Rectal smooth muscle tissue (tissue), 1 donor: ENCODE data around the gene BUD13.
"Not testable (repeated sequence)": the region's sequence is repeated elsewhere in the genome, so short reads cannot be mapped to it uniquely, and the experiment has no call there.

ENCODE experiments used
- H3K27ac ChIP-seq: one replicate; pipeline ENCODE4 v1.7.0; 2013; ENCODE audit warnings: low read depth, low read length, inconsistent platforms
- H3K27me3 ChIP-seq: one replicate; pipeline ENCODE4 v1.7.0; 2013; ENCODE audit warnings: low read length; ENCODE audit not compliant: control insufficient read depth, insufficient read depth
- H3K36me3 ChIP-seq: one replicate; pipeline ENCODE4 v1.7.0; 2013; ENCODE audit warnings: low read length; ENCODE audit not compliant: control insufficient read depth, insufficient read depth
- H3K4me1 ChIP-seq: one replicate; pipeline ENCODE4 v1.7.0; 2013; ENCODE audit warnings: low read length; ENCODE audit not compliant: control insufficient read depth, insufficient read depth
- H3K4me3 ChIP-seq: one replicate; pipeline ENCODE4 v1.7.0; 2013; ENCODE audit warnings: low read length
- H3K9ac ChIP-seq: one replicate; pipeline ENCODE4 v1.7.0; 2013; ENCODE audit warnings: low read length

The BUD13 gene

GRCh38 chr11:116775975-116776374 lies 3.2 kb upstream of the BUD13 start:
- Histone ChIP-seq H3K27me3 (no peaks in the 10 kb centered on the region), H3K27ac (no peak overlapping the region), H3K4me1 (peaks cover 11% of the 10 kb centered on the region), H3K4me3 (no peak overlapping the region), H3K36me3 (peaks cover 15% of the 10 kb centered on the region), H3K9ac (no peak overlapping the region)

- Histone ChIP-seq H3K4me3 (no peak overlapping the region), H3K4me1 (peaks cover 11% of the 10 kb centered on the region), H3K27me3 (no peaks in the 10 kb centered on the region), H3K9ac (no peak overlapping the region), H3K27ac (no peak overlapping the region), H3K36me3 (peaks cover 8% of the 10 kb centered on the region)
Measured at GRCh38 chr11:116774661-116775060, 1.9 kb upstream of the BUD13 start.

GRCh38 chr11:116773203-116774097 lies 663 bp upstream of the BUD13 start:
- peak overlapping the region; percentile 67 for H3K9ac ChIP-seq
- no peaks in the 10 kb centered on the region for H3K27me3 ChIP-seq
- H3K36me3 ChIP-seq = peaks cover 2% of the 10 kb centered on the region
- peaks cover 11% of the 10 kb centered on the region for H3K4me1 ChIP-seq
- H3K27ac ChIP-seq = peak overlapping the region; percentile 88
- H3K4me3 ChIP-seq = peak overlapping the region; percentile 85

- peaks cover 2% of the 10 kb centered on the region for H3K36me3 ChIP-seq
- H3K4me1 ChIP-seq = peaks cover 11% of the 10 kb centered on the region
- peak overlapping the region; percentile 85 for H3K4me3 ChIP-seq
- H3K9ac ChIP-seq = no peak overlapping the region
- no peak overlapping the region for H3K27ac ChIP-seq
- no peaks in the 10 kb centered on the region for H3K27me3 ChIP-seq
Measured at GRCh38 chr11:116771935-116772334, 852 bp downstream of the BUD13 start.

- Histone ChIP-seq H3K4me3 (no peak overlapping the region), H3K4me1 (no peaks in the 10 kb centered on the region), H3K27ac (no peak overlapping the region), H3K27me3 (no peaks in the 10 kb centered on the region), H3K36me3 (peaks cover 19% of the 10 kb centered on the region), H3K9ac (no peak overlapping the region)
Measured at GRCh38 chr11:116762132-116762531, 10.7 kb downstream of the BUD13 start.

GRCh38 chr11:116756044-116756443 lies 16.7 kb downstream of the BUD13 start:
- not testable (repeated sequence) for H3K4me1 ChIP-seq, H3K27ac ChIP-seq, H3K27me3 ChIP-seq, H3K9ac ChIP-seq, H3K4me3 ChIP-seq
- peaks cover 19% of the 10 kb centered on the region for H3K36me3 ChIP-seq

- H3K4me1 ChIP-seq = no peaks in the 10 kb centered on the region
- no peaks in the 10 kb centered on the region for H3K27me3 ChIP-seq
- peaks cover 17% of the 10 kb centered on the region for H3K36me3 ChIP-seq
- H3K4me3 ChIP-seq = no peak overlapping the region
- no peak overlapping the region for H3K27ac ChIP-seq
- H3K9ac ChIP-seq = no peak overlapping the region
Measured at GRCh38 chr11:116750070-116750718, 22.6 kb downstream of the BUD13 start.

GRCh38 chr11:116742104-116742503 lies 30.7 kb downstream of the BUD13 start:
- Histone ChIP-seq H3K4me1 (no peaks in the 10 kb centered on the region), H3K27ac (no peak overlapping the region), H3K36me3 (no peaks in the 10 kb centered on the region), H3K27me3 (no peaks in the 10 kb centered on the region), H3K4me3 (no peak overlapping the region), H3K9ac (no peak overlapping the region)

GRCh38 chr11:116740741-116741140 lies 32.0 kb downstream of the BUD13 start:
- Histone ChIP-seq H3K36me3 (no peaks in the 10 kb centered on the region), H3K27me3 (no peaks in the 10 kb centered on the region), H3K4me1 (no peaks in the 10 kb centered on the region), H3K4me3 (no peak overlapping the region), H3K9ac (no peak overlapping the region), H3K27ac (no peak overlapping the region)

- Histone ChIP-seq H3K27ac (no peak overlapping the region), H3K9ac (no peak overlapping the region), H3K4me1 (no peaks in the 10 kb centered on the region), H3K4me3 (no peak overlapping the region), H3K27me3 (no peaks in the 10 kb centered on the region), H3K36me3 (no peaks in the 10 kb centered on the region)
Measured at GRCh38 chr11:116738975-116739374, 33.8 kb downstream of the BUD13 start.

GRCh38 chr11:116736763-116737162 lies 36.0 kb downstream of the BUD13 start:
- no peak overlapping the region for H3K4me3 ChIP-seq
- H3K27ac ChIP-seq = no peak overlapping the region
- no peak overlapping the region for H3K9ac ChIP-seq
- H3K4me1 ChIP-seq = no peaks in the 10 kb centered on the region
- H3K36me3 ChIP-seq = no peaks in the 10 kb centered on the region
- H3K27me3 ChIP-seq = peaks cover 3% of the 10 kb centered on the region

GRCh38 chr11:116733969-116734508 lies 38.7 kb downstream of the BUD13 start:
- Histone ChIP-seq H3K36me3 (no peaks in the 10 kb centered on the region), H3K27ac (no peak overlapping the region), H3K27me3 (peaks cover 5% of the 10 kb centered on the region), H3K4me3 (no peak overlapping the region), H3K9ac (no peak overlapping the region), H3K4me1 (no peaks in the 10 kb centered on the region)
